ENCODE measurements around the gene ADGRD1. TPM values are rescaled to one million over a fixed set of nuclear protein-coding genes. Genes with fewer than 3 reads are reported as not detected.
"Not testable (repeated sequence)": the region's sequence is repeated elsewhere in the genome, so short reads cannot be mapped to it uniquely, and the experiment has no call there.

The ADGRD1 gene
- total RNA-seq, 2 donors from 2014 or later, result not detected

- not testable (repeated sequence) for DNase-seq (ENCODE audit: low spot score); H3K4me3 Mint-ChIP-seq; H3K9me3 Mint-ChIP-seq; H3K27me3 Mint-ChIP-seq; H3K36me3 Mint-ChIP-seq; H3K4me1 Mint-ChIP-seq (ENCODE audit: low read depth in 2 of 2); ATAC-seq; H3K27ac Mint-ChIP-seq
Measured at GRCh38 chr12:131070668-131071067, 117.0 kb downstream of the ADGRD1 start.

GRCh38 chr12:131071234-131071820, 117.6 kb downstream of the ADGRD1 start:
- not testable (repeated sequence) for ATAC-seq; H3K4me3 Mint-ChIP-seq; H3K9me3 Mint-ChIP-seq; DNase-seq (ENCODE audit: low spot score); H3K27ac Mint-ChIP-seq; H3K36me3 Mint-ChIP-seq; H3K4me1 Mint-ChIP-seq (ENCODE audit: low read depth in 2 of 2); H3K27me3 Mint-ChIP-seq

- not testable (repeated sequence) for ATAC-seq; DNase-seq (ENCODE audit: low spot score); H3K36me3 Mint-ChIP-seq; H3K27me3 Mint-ChIP-seq; H3K4me1 Mint-ChIP-seq (ENCODE audit: low read depth in 2 of 2); H3K4me3 Mint-ChIP-seq; H3K27ac Mint-ChIP-seq; H3K9me3 Mint-ChIP-seq
Measured at GRCh38 chr12:131071950-131072349, 118.2 kb downstream of the ADGRD1 start.

- H3K36me3 Mint-ChIP-seq, result no peaks in the 10 kb centered on the region
- ATAC-seq (no peak), DNase-seq (ENCODE audit: low spot score) (no peak)
- no peaks in the 10 kb centered on the region for H3K9me3 Mint-ChIP-seq
- H3K4me3 Mint-ChIP-seq, result no peak overlapping the region
- H3K4me1 Mint-ChIP-seq (ENCODE audit: low read depth in 2 of 2), result no peaks in the 10 kb centered on the region
- H3K27ac Mint-ChIP-seq, result no peak overlapping the region
- peaks cover 0 to 5% of the 10 kb centered on the region in 2 donors for H3K27me3 Mint-ChIP-seq
Measured at GRCh38 chr12:131072451-131073230, 118.9 kb downstream of the ADGRD1 start.

- no peaks in the 10 kb centered on the region for H3K36me3 Mint-ChIP-seq
- no peaks in the 10 kb centered on the region for H3K4me1 Mint-ChIP-seq (ENCODE audit: low read depth in 2 of 2)
- DNase-seq (ENCODE audit: low spot score) (no peak), ATAC-seq (no peak)
- H3K27me3 Mint-ChIP-seq, result peaks cover 0 to 5% of the 10 kb centered on the region in 2 donors
- H3K4me3 Mint-ChIP-seq, result no peak overlapping the region
- no peaks in the 10 kb centered on the region for H3K9me3 Mint-ChIP-seq
- H3K27ac Mint-ChIP-seq, result no peak overlapping the region
Measured at GRCh38 chr12:131074221-131075083, 120.7 kb downstream of the ADGRD1 start.

- Mint-ChIP-seq H3K27ac (no peak overlapping the region), H3K27me3 (peaks cover 0 to 5% of the 10 kb centered on the region in 2 donors), H3K36me3 (no peaks in the 10 kb centered on the region), H3K4me3 (no peak overlapping the region), H3K4me1 (ENCODE audit: low read depth in 2 of 2) (no peaks in the 10 kb centered on the region), H3K9me3 (no peaks in the 10 kb centered on the region)
- ATAC-seq, result no peak
- DNase-seq (ENCODE audit: low spot score), result no peak
Measured at GRCh38 chr12:131075194-131075593, 121.5 kb downstream of the ADGRD1 start.

GRCh38 chr12:131075611-131076010, 121.9 kb downstream of the ADGRD1 start:
- H3K9me3 Mint-ChIP-seq, result no peaks in the 10 kb centered on the region
- H3K27ac Mint-ChIP-seq, result no peak overlapping the region
- no peak overlapping the region for H3K4me3 Mint-ChIP-seq
- DNase-seq (ENCODE audit: low spot score) (no peak), ATAC-seq (no peak)
- H3K36me3 Mint-ChIP-seq, result no peaks in the 10 kb centered on the region
- peaks cover 0 to 5% of the 10 kb centered on the region in 2 donors for H3K27me3 Mint-ChIP-seq
- no peaks in the 10 kb centered on the region for H3K4me1 Mint-ChIP-seq (ENCODE audit: low read depth in 2 of 2)

GRCh38 chr12:131076296-131076695, 122.6 kb downstream of the ADGRD1 start:
- ATAC-seq (peak; percentile 26 to 34), DNase-seq (ENCODE audit: low spot score) (no peak)
- no peak overlapping the region for H3K27ac Mint-ChIP-seq
- H3K36me3 Mint-ChIP-seq, result no peaks in the 10 kb centered on the region
- H3K4me1 Mint-ChIP-seq (ENCODE audit: low read depth in 2 of 2), result no peaks in the 10 kb centered on the region
- no peak overlapping the region for H3K4me3 Mint-ChIP-seq
- H3K27me3 Mint-ChIP-seq, result peaks cover 0 to 7% of the 10 kb centered on the region in 2 donors
- no peaks in the 10 kb centered on the region for H3K9me3 Mint-ChIP-seq

- no peaks in the 10 kb centered on the region for H3K9me3 Mint-ChIP-seq
- peak; percentile 28 to 48 for ATAC-seq
- no peaks in the 10 kb centered on the region for H3K4me1 Mint-ChIP-seq (ENCODE audit: low read depth in 2 of 2)
- DNase-seq (ENCODE audit: low spot score), result no peak
- no peaks in the 10 kb centered on the region for H3K36me3 Mint-ChIP-seq
- H3K27me3 Mint-ChIP-seq, result peaks cover 1 to 15% of the 10 kb centered on the region in 2 donors
- H3K4me3 Mint-ChIP-seq, result no peak overlapping the region
- no peak overlapping the region for H3K27ac Mint-ChIP-seq
Measured at GRCh38 chr12:131076791-131077747, 123.4 kb downstream of the ADGRD1 start.

- H3K36me3 Mint-ChIP-seq, result no peaks in the 10 kb centered on the region
Measured at GRCh38 chr12:131077931-131078391, 124.3 kb downstream of the ADGRD1 start.

GRCh38 chr12:131082290-131083194, 128.8 kb downstream of the ADGRD1 start:
- no peak for ATAC-seq
- H3K27ac Mint-ChIP-seq, result no peak overlapping the region
- H3K4me1 Mint-ChIP-seq (ENCODE audit: low read depth in 2 of 2), result no peaks in the 10 kb centered on the region
- no peaks in the 10 kb centered on the region for H3K9me3 Mint-ChIP-seq
- DNase-seq (ENCODE audit: low spot score), result no peak
- H3K4me3 Mint-ChIP-seq, result no peak overlapping the region
- H3K27me3 Mint-ChIP-seq, result peaks cover 5 to 24% of the 10 kb centered on the region in 2 donors
- no peaks in the 10 kb centered on the region for H3K36me3 Mint-ChIP-seq

More at GRCh38 chr12:131077931-131078391, 124.3 kb downstream of the ADGRD1 start:
- H3K27me3 Mint-ChIP-seq, result peaks cover 5 to 24% of the 10 kb centered on the region in 2 donors
- no peak for ATAC-seq
- no peaks in the 10 kb centered on the region for H3K4me1 Mint-ChIP-seq (ENCODE audit: low read depth in 2 of 2)
- DNase-seq (ENCODE audit: low spot score), result no peak
- no peak overlapping the region for H3K27ac Mint-ChIP-seq
- no peaks in the 10 kb centered on the region for H3K9me3 Mint-ChIP-seq
- H3K4me3 Mint-ChIP-seq, result no peak overlapping the region

- no peaks in the 10 kb centered on the region for H3K9me3 Mint-ChIP-seq
- no peak overlapping the region for H3K4me3 Mint-ChIP-seq
- H3K27me3 Mint-ChIP-seq, result peaks cover 5 to 24% of the 10 kb centered on the region in 2 donors
- H3K27ac Mint-ChIP-seq, result no peak overlapping the region
- no peaks in the 10 kb centered on the region for H3K36me3 Mint-ChIP-seq
- no peaks in the 10 kb centered on the region for H3K4me1 Mint-ChIP-seq (ENCODE audit: low read depth in 2 of 2)
- DNase-seq (ENCODE audit: low spot score) (no peak), ATAC-seq (no peak)
Measured at GRCh38 chr12:131084341-131085011, 130.8 kb downstream of the ADGRD1 start.
